ENCODE measurements around the gene LGALS3.

GRCh38 chr14:55122440-55122986 lies 6.5 kb upstream of the LGALS3 start:
- no peak for TF ChIP-seq POLR2AphosphoS5 (IDR thresholded peaks at IDR 0.05; ENCODE audit: borderline replicate concordance, low read depth, low read length)
- no peak for TF ChIP-seq EZH2 (IDR thresholded peaks at IDR 0.05)
- no peak for TF ChIP-seq FOXP2 (optimal IDR thresholded peaks at IDR 0.05; ENCODE audit: control extremely low read depth, extremely low read length, insufficient read depth)

All from SK-N-MC (cell line).